ENCODE results near the gene POLD3. TPM values are rescaled to one million over a fixed set of nuclear protein-coding genes. Genes with fewer than 3 reads are reported as not detected.

Gene POLD3
- total RNA-seq, 2 donors from 2014 or later: 5.6 to 14.5 TPM

GRCh38 chr11:74630043-74630442 lies 37.7 kb downstream of the POLD3 start:
- H3K4me1 ChIP-seq (ENCODE audit: control insufficient read depth in 1 of 2, low read depth in 2 of 2): peaks cover 0 to 21% of the 10 kb centered on the region in 2 donors
- ATAC-seq (ENCODE audit: insufficient number of reproducible peaks, low FRiP score, low read depth): no peak
- no peak for TF ChIP-seq CTCF (IDR thresholded peaks at IDR 0.05)

DNA sequence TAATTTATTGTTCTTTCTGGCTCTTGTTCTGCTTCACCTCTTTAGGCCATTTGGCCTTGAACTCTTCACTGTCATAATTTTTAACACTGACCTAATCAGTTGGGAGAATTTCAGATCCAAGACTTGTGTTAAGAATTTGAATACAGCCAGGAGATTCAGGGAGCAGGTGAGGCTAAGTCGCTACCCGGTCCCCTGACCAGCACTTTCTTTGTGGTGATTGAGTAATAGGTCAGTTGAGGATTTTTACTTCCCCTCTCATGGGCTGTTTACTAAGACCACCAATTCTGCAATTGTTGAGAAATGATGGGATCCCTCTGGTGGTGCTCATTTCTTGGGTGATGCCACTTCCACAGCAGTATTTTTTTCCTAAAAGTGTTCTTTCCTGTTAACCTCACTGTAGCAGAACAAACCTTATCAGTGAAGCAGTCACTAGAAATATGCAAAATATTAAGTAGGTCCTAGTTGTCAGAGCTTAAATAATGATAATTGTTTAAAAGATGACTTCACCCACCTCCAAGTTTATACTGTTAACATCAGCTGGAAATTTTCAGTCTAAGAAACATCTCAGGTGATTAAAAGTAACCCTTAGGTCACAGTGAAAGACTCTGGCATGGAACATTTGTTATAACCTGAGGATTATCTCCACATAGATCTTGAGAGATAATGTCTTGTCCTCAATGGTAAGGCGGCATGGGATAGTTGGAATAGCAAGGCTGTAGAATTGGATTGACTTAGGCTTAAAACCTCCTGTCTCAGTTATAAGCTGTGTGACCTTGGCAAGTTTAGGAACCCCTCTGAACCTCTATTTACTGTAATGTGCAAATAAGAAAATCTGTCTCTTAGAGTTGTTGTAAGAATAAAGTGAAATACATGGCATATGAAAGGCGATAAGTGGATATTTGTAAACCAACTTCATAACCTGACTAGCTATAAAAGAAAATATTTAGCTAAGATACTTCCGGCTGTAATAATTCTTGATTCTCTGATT lies 41.3 kb downstream of the POLD3 start:
- Histone ChIP-seq H3K4me1 (ENCODE audit: control insufficient read depth in 1 of 2, low read depth in 2 of 2) (peaks cover 5 to 42% of the 10 kb centered on the region in 2 donors), H3K4me3 (no peak overlapping the region), H3K27me3 (replicated peaks; ENCODE audit: insufficient read depth) (no peaks in the 10 kb centered on the region), H3K36me3 (no peaks in the 10 kb centered on the region), H3K27ac (no peak overlapping the region), H3K9me3 (no peaks in the 10 kb centered on the region)
- ATAC-seq (ENCODE audit: insufficient number of reproducible peaks, low FRiP score, low read depth): no peak
- no peak for DNase-seq (ENCODE audit: low spot score)
- TF ChIP-seq CTCF (IDR thresholded peaks at IDR 0.05): no peak

More at GRCh38 chr11:74630043-74630442, 37.7 kb downstream of the POLD3 start:
- H3K27ac ChIP-seq: no peak overlapping the region
- no peaks in the 10 kb centered on the region for H3K36me3 ChIP-seq
- no peaks in the 10 kb centered on the region for H3K27me3 ChIP-seq (replicated peaks; ENCODE audit: insufficient read depth)
- no peak overlapping the region for H3K4me3 ChIP-seq
- no peak for DNase-seq (ENCODE audit: low spot score)
- H3K9me3 ChIP-seq: no peaks in the 10 kb centered on the region

- peak; percentile 19 for TF ChIP-seq CTCF (IDR thresholded peaks at IDR 0.05)
- H3K4me1 ChIP-seq (ENCODE audit: control insufficient read depth in 1 of 2, low read depth in 2 of 2): peaks cover 7 to 51% of the 10 kb centered on the region in 2 donors
- H3K9me3 ChIP-seq: no peaks in the 10 kb centered on the region
- DNase-seq (ENCODE audit: low spot score) (no peak), ATAC-seq (ENCODE audit: insufficient number of reproducible peaks, low FRiP score, low read depth) (no peak)
- no peaks in the 10 kb centered on the region for H3K36me3 ChIP-seq
- no peak overlapping the region for H3K4me3 ChIP-seq
- no peaks in the 10 kb centered on the region for H3K27me3 ChIP-seq (replicated peaks; ENCODE audit: insufficient read depth)
- no peak overlapping the region for H3K27ac ChIP-seq
These were observed 42.2 kb downstream of the POLD3 start for GRCh38 chr11:74634537-74634936.

DNA sequence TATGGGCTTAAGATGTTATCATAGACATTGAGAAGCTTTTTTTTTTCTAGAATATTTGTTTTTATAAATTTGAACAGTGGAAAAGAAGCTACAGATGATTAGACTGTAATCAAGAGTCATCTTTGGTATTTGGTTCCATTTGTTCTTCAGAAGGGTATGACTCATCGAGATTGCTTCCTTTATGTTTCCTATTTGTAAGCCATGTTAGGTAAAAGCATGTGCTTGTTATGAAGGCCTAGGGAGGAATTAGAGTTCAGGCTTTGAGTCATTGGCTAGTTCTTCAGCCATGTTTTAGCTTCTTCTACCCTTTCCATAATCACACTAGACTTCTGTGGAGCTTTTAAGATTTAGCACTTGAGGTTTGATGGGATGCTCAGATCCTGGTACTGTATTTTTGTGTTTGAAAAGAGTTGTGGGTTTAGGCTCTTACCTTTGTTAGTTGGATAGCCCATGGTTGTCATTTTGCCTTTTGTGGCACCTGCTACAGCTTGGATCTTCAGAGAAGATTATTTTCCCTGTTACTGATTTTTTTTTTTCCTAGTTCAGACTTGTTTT lies 44.3 kb downstream of the POLD3 start:
- Histone ChIP-seq H3K4me1 (ENCODE audit: control insufficient read depth in 1 of 2, low read depth in 2 of 2) (peaks cover 8 to 54% of the 10 kb centered on the region in 2 donors), H3K4me3 (no peak overlapping the region), H3K9me3 (no peaks in the 10 kb centered on the region), H3K27ac (no peak overlapping the region), H3K36me3 (no peaks in the 10 kb centered on the region), H3K27me3 (replicated peaks; ENCODE audit: insufficient read depth) (no peaks in the 10 kb centered on the region)
- ATAC-seq (ENCODE audit: insufficient number of reproducible peaks, low FRiP score, low read depth) (no peak), DNase-seq (ENCODE audit: low spot score) (no peak)
- TF ChIP-seq CTCF (IDR thresholded peaks at IDR 0.05): no peak

- no peak for TF ChIP-seq CTCF (IDR thresholded peaks at IDR 0.05)
- ATAC-seq (ENCODE audit: insufficient number of reproducible peaks, low FRiP score, low read depth) (no peak), DNase-seq (ENCODE audit: low spot score) (no peak)
- Histone ChIP-seq H3K4me3 (no peak overlapping the region), H3K9me3 (no peaks in the 10 kb centered on the region), H3K27me3 (replicated peaks; ENCODE audit: insufficient read depth) (no peaks in the 10 kb centered on the region), H3K4me1 (ENCODE audit: control insufficient read depth in 1 of 2, low read depth in 2 of 2) (peaks cover 8 to 52% of the 10 kb centered on the region in 2 donors), H3K27ac (no peak overlapping the region), H3K36me3 (no peaks in the 10 kb centered on the region)
These were observed 45.3 kb downstream of the POLD3 start for GRCh38 chr11:74637700-74638099.

Measured in thoracic aorta (tissue), 2 donors.